ENCODE measurements around the gene PPP2R5A. TPM values are rescaled to one million over a fixed set of nuclear protein-coding genes. Genes with fewer than 3 reads are reported as not detected.
"Not testable (repeated sequence)": the region's sequence is repeated elsewhere in the genome, so short reads cannot be mapped to it uniquely, and the experiment has no call there.

Gene PPP2R5A
- total RNA-seq, 1 donor from 2014 or later: 24.2 TPM

DNA sequence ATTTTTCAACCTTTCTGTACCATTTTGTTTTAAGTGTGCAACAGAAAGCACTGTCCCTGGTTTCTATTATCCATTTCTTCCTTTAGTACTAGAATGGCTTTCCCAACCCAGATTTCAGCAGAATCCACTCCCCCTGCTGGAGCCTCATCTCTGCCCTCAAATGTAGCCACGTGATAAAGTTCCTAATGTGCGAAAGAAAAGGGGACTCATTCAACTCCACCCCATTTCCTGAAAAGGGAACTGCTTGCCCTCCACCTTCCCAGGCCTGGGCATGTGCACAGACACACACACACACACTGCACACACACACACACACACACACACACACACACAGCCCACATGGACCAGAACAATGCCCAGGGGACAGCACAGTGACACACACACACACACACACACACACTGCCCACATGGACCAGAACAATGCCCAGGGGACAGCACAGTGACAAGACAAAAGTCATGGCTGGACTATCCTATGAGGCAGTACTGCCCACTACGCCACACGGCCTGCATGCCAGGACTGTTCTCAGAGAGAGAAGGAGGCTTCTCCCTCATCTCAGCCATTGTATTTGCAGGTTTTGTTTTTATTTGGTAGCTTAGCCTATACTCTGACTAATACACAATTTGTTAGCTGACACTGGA, 96.3 kb downstream of the PPP2R5A start:
- no peak overlapping the region for H3K4me3 ChIP-seq (ENCODE audit: low read depth, low read length)
- H3K36me3 ChIP-seq (ENCODE audit: control insufficient read depth, insufficient read depth, low read length): peaks cover 10% of the 10 kb centered on the region
- DNase-seq (ENCODE audit: low read depth) (no peak), FAIRE-seq (peak; percentile 28)
- TF ChIP-seq, protein P1, sequence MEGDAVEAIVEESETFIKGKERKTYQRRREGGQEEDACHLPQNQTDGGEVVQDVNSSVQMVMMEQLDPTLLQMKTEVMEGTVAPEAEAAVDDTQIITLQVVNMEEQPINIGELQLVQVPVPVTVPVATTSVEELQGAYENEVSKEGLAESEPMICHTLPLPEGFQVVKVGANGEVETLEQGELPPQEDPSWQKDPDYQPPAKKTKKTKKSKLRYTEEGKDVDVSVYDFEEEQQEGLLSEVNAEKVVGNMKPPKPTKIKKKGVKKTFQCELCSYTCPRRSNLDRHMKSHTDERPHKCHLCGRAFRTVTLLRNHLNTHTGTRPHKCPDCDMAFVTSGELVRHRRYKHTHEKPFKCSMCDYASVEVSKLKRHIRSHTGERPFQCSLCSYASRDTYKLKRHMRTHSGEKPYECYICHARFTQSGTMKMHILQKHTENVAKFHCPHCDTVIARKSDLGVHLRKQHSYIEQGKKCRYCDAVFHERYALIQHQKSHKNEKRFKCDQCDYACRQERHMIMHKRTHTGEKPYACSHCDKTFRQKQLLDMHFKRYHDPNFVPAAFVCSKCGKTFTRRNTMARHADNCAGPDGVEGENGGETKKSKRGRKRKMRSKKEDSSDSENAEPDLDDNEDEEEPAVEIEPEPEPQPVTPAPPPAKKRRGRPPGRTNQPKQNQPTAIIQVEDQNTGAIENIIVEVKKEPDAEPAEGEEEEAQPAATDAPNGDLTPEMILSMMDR (IDR thresholded peaks at IDR 0.05; ENCODE audit: insufficient read depth, low read length, severe bottlenecking): no peak
- no peaks in the 10 kb centered on the region for H3K27me3 ChIP-seq (ENCODE audit: control insufficient read depth, insufficient read depth, low read length)

DNA sequence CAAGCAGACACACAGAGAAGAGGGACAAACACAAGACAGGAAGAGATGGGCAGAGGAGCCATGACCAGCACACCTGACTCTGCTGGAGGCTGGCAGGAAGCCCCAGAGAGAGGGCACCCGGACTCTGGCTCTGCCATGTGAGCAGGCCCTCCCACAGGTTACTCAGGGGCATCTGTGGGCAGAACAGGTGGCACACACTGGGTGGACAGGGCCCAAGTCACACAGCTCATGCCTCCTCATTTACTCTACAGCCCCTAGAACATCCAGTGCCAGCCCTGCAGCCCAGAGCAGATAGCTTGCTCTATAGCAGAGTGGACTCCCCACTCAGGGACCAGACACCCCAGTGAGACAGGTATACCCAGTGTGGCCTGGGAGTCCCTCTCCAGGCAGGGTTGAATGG, 100.8 kb downstream of the PPP2R5A start:
- TF ChIP-seq, protein P1 (IDR thresholded peaks at IDR 0.05; ENCODE audit: insufficient read depth, low read length, severe bottlenecking): no peak
- H3K36me3 ChIP-seq (ENCODE audit: control insufficient read depth, insufficient read depth, low read length): peaks cover 2% of the 10 kb centered on the region
- FAIRE-seq (peak; percentile 43), DNase-seq (ENCODE audit: low read depth) (no peak)
- no peak overlapping the region for H3K4me3 ChIP-seq (ENCODE audit: low read depth, low read length)
- no peaks in the 10 kb centered on the region for H3K27me3 ChIP-seq (ENCODE audit: control insufficient read depth, insufficient read depth, low read length)

DNA sequence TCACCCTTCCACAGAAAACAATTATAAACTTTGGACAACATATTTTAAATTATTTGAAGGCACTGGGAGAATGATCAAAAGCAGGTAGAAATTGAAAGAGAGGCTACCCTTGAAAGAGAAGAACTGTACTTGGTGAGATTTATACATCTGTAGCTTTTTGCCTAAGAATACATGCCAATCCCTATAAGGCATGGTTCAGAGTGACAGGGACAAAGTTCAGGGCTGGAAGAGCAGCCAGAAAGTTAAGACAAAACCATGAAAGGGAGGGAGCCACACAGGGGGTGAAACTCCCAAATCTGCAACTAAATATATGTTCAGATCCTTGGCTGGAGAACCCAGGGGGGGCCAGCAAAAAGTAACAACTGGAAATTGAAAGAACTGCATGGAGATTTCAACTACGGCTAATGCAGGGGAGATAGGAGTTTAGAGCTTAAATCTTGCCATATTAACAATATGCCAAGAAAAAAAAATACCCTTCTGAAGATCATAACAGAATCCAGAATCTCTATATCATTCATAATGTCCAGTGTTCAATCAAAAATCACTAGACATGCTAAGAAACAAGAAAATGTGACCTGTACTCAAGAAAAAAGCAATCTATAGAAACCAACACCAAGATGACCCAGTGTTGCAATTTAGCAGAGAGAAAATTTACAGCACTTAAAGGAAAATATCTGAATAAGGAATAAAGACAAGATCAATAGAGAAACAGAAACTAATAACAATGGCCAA, 103.9 kb downstream of the PPP2R5A start:
- TF ChIP-seq, protein P1 (IDR thresholded peaks at IDR 0.05; ENCODE audit: insufficient read depth, low read length, severe bottlenecking): no peak
- FAIRE-seq (no peak), DNase-seq (ENCODE audit: low read depth) (no peak)
- peaks cover 2% of the 10 kb centered on the region for H3K36me3 ChIP-seq (ENCODE audit: control insufficient read depth, insufficient read depth, low read length)
- H3K27me3 ChIP-seq (ENCODE audit: control insufficient read depth, insufficient read depth, low read length): no peaks in the 10 kb centered on the region
- H3K4me3 ChIP-seq (ENCODE audit: low read depth, low read length): no peak overlapping the region

DNA sequence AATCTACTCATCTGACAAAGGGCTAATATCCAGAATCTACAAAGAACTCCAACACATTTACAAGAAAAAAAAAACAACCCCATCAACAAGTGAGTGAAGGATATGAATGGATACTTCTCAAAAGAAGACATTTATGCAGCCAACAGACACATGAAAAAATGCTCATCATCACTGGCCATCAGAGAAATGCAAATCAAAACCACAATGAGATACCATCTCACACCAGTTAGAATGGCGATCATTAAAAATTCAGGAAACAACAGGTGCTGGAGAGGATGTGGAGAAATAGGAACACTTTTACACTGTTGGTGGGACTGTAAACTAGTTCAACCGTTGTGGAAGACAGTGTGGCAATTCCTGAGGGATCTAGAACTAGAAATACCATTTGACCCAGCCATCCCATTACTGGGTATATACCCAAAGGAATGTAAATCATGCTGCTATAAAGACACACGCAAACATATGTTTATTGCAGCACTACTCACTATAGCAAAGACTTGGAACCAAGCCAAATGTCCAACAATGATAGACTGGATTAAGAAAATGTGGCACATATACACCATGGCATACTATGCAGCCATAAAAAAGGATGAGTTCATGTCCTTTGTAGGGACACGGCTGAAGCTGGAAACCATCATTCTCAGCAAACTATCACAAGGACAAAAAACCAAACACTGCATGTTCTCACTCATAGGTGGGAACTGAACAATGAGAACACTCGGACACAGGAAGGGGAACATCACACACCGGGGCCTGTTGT, 110.6 kb downstream of the PPP2R5A start:
- H3K4me3 ChIP-seq (ENCODE audit: low read depth, low read length); DNase-seq (ENCODE audit: low read depth); FAIRE-seq; H3K36me3 ChIP-seq (ENCODE audit: control insufficient read depth, insufficient read depth, low read length); H3K27me3 ChIP-seq (ENCODE audit: control insufficient read depth, insufficient read depth, low read length): not testable (repeated sequence)

DNA sequence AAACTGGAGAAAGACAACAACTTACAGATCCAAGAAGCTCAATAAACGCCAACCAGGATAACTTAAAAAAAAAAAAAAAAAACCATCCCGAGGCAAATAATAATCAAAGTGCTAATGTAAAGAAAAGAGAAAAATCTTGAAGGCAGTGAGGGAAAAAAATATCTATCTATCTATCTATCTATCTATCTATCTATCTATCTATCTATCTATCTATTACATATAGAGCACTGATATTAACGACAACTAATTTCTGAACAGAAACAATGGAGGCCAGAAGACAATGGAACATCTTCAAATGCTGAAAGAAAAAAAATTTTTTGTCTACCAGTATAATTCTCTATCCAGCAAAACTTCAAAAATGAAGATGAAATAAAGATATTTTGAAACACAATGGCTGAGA, 111.4 kb downstream of the PPP2R5A start:
- Histone ChIP-seq H3K36me3 (ENCODE audit: control insufficient read depth, insufficient read depth, low read length) (peaks cover 1% of the 10 kb centered on the region), H3K27me3 (ENCODE audit: control insufficient read depth, insufficient read depth, low read length) (no peaks in the 10 kb centered on the region), H3K4me3 (ENCODE audit: low read depth, low read length) (no peak overlapping the region)
- TF ChIP-seq, protein P1 (IDR thresholded peaks at IDR 0.05; ENCODE audit: insufficient read depth, low read length, severe bottlenecking): no peak
- DNase-seq (ENCODE audit: low read depth) (no peak), FAIRE-seq (no peak)

DNA sequence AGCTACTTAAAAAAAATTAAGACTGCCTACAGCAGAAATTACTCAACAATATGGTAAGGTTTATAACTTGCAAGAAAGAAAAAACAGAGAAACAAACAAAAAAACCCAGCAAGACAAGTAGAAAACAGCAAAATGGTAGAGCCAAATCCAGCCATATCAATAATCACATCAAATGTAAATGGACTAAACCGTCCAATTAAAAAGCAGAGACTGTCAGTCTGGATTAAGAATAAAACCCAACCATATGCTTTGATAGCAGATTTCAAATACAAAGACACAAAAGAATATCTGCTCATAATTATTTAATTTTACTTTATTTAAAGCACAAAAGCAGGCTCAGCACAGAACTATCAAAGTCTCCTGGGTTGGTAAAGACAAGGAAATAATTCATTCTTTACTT, 112.0 kb downstream of the PPP2R5A start:
- H3K36me3 ChIP-seq (ENCODE audit: control insufficient read depth, insufficient read depth, low read length): peaks cover 1% of the 10 kb centered on the region
- no peak for FAIRE-seq
- TF ChIP-seq, protein P1 (IDR thresholded peaks at IDR 0.05; ENCODE audit: insufficient read depth, low read length, severe bottlenecking): no peak
- no peak overlapping the region for H3K4me3 ChIP-seq (ENCODE audit: low read depth, low read length)
- no peak for DNase-seq (ENCODE audit: low read depth)
- no peaks in the 10 kb centered on the region for H3K27me3 ChIP-seq (ENCODE audit: control insufficient read depth, insufficient read depth, low read length)
